ELR (cell line): ENCODE results near the gene CALML3.

Experiments
- DNase-seq: peaks from one replicate; pipeline ENCODE4 v3.0.0-alpha.2; 2015; ENCODE audit warnings: low read depth

CALML3 gene

DNA sequence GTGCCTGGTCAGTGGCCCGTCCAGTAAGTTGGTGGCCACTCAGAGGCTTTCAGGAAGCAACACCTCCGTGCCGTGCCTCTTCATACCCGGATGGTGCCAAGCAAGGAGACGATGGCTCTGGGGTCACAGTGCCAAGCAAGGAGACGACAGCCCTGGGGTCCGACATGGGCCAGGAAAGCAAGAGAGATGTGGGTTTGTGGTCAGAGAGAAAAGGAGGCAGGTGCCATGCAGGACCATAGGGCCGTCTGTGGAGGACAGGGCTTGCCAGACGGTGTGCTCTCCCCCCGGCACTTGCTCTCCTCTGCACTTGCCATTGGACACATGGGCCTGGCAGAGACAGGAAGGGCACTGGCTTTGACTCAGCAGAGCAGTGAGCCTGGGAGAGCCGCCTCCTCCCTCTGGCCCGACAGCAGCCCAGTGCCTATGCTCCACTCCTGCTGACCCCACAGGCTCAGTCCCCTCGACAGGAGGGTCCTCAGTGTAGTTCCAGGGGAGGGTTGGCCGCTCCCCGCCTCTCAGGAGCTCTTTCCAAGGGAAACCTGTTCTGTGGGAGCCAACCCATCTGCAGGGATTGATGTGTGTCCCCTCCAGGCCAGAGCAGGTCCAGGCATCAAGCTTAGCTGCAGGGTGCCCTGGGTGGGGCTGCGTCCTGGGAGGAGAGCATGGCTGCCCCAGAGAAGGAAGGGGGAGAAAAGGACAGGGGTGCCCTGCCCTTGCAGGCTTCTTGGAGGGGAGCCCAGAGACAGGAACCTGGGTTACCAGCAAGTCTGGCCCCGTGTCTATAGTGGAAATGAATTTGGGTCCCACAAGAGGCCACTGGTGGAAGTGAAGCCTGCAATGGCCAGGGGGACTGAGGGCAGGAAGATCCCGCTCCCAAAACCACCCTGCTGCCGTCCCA lies 17.8 kb upstream of the CALML3 start:
- DNase-seq = no peak

DNA sequence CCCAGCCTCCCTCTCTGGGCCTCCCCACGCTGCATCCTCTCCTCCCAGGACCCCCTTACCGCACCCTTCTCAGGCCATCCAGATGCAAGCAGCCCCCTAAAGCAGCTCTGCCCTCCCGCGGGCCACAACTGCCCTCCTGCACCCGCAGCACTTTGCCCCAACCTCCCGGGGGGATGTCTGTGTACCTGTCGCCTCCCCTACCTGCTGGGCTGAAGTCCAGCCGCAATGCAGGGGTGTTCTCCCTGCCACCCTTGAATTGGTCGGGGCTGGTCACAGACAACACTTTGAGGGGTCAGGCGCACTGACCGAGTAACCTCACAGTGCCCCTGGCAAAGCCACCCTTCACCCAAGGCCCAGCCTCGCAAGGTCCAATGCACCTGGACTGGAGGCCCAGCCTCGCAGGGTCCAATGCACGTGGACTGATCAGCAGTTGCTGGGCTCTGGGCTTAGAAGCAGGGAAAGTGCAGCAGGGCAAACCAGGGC lies 17.1 kb upstream of the CALML3 start:
- DNase-seq = no peak

DNA sequence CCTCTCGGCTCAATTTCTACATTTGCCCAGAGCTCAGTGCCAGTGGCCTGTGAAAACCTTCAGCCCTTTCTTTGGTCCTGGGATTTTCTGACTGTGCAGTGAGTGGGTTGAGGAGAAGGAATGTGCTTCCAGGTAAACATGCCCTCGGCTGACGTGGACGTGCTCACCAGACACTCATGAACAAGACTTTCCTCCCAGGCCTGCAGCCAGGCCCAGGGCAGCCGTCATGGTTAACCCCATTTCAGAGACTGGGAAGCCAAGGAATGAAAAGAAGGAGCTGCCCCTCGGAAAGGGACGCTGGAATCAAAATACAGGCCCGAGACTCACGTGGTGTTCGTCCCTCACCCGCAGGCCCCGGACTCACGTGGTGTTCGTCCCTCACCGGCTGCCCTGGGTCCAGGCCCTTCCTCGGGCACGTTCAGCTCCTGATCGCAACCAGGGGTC lies 16.6 kb upstream of the CALML3 start:
- no peak for DNase-seq

DNA sequence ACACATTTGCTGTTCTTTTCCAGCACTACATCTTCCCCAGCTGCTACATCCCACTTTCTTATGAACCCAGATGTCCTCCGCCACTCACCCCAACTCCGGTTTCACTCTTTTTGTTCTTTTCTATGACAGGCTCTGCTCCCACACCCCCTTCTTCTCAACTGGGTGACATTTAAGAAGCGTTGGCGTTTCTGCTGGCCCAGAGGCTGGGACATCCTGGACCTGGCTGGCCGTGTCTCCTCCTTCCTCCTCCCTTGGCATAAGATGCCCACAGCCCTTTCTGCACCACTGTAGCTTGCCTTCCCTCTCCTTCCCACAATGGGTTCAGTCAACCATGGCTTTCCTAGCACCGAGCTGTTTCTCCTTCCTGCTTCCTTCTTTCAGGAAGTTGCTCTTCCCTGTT lies 16.0 kb upstream of the CALML3 start:
- DNase-seq = no peak

DNA sequence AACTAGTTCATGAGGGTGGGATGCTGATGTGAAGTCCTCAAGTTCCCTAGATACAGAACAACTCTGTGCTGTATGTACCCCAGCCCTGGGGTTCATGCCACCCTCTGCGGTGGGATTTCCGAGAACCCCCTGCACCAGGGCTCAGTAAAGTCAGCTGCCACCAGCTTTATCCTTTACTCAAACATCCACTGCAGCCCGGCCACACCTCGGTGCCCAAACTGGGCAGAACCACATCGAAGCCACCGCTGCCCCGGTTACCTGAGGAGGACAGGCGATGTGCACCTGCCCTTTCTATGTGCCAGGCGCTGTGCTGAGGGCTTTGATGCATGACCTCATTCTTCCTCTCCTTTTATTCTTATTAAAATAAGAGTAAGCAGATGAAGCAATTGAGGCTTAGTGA lies 15.5 kb upstream of the CALML3 start:
- no peak for DNase-seq

DNA sequence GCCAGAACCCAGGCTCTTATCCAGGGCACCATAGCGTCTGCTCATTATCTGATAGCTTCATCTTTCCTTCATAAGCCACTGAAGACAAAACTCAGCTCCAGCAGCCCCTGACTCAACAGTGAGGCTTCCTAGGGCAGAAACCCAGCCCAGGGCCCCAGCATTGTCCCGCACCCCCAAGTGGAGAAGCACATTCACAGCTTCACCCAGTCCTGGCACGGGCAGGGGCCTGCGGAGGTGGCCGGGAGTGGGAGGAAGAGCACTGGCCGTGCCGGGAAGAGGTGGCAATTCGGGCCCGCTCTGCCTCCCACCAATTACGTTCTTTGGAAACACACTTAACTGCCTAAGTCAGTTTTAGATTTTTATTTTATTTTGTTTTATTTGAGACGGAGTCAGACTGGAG lies 15.1 kb upstream of the CALML3 start:
- no peak for DNase-seq

DNA sequence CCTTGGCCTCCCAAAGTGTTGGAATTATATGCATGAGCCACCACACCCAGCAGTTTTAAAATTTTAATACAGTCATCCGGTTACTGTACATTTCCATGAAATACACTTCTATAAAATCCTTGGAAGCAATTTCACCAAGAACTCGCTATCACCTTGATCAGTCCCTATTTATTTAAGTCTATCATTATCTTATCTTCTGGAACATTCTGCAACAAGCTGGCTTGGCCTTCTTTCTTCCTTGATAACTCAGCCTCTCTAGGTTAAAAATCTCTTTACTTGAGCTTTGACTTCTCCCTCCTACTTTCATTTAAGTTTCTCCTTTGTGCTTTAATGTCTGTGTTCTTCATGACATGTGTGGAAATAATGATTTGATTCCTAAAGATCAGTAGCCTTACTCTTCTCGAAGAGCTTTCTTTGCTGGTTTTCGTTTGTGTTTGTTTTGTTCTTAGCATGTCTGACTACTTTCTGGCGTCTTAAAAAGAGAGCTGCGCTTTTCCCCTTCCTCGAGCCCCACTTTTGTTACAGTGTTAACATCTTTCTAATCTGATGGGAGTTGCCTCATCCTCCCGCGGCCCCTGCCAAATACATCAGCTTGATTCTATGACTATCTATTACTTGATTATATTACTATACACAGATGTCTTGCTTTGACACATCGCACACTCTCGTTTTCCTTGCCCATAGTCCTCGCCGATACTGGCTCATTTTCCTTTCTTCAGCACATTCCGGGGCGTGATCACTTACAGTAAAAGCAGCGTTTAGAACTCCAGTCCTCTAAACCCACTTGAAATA lies 14.3 kb upstream of the CALML3 start:
- DNase-seq = no peak

DNA sequence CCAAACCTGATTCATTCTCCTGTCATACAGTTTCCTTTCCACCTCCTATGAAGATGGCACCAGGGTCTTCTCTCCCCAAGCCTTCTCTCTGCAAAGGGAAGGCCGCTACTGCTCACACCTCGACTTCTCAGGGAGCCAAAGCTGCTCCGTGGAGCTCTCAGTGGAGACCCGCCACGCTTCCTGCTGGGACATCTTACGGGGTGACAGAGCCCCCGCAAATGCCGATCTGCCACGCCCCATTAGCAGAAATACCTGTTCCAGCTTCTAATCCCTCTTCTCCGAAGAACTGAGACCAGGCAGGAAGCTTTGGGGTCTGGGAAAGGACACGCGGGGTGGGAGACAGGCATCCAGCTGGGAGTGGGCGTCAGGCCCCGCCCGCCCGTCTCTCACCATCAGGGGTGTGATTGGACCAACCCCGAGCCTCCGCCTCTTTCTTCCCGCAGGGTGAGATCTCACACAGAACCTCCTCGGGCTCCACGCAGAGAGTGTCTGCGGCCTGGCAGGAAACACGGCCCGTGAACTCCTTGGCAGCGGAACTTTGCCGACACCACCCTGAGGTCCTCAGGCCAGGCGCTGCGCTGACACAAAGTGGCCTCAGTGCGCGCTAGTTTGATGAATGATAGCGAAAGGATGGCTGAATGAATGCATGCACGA lies 13.4 kb upstream of the CALML3 start:
- DNase-seq = no peak

DNA sequence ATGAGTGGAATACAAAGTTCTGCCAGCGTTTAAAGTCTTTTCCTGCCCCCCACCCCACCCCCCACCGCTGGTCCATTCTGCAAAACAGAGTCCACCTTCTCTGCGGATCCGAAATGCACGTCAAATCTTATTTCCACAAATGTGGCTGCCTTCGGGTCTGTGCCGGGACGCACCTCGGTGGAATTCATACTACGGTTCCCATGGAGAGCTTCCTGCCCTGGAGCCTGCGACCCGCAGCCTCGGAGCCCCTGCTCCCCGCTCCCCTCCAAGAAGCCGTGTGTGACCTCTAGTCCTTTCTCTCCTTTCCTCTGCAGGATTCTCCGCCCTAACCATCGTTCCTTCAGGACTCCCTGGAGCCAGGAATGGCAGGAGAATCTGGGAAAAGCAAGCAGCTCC lies 12.9 kb upstream of the CALML3 start:
- no peak for DNase-seq

DNA sequence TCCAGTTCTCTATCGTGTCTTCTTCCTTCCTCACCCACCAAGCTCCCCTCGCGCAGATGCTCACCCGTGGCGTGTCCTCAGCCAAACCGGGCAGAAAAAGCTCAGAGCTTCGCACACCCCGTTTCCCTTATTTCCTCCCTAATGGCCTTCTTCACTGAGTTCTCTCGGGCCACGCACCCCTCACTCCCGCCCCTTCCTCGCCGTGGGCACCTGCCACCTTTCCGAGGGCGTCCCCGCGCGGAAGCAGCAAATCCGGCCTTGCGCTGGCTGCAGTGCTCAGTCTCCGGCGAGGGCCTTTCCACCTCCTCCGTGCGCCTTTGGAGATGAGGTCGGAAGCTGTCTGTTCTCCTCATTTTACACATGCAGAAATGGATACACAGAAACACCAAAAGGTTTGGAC lies 12.4 kb upstream of the CALML3 start:
- no peak for DNase-seq

DNA sequence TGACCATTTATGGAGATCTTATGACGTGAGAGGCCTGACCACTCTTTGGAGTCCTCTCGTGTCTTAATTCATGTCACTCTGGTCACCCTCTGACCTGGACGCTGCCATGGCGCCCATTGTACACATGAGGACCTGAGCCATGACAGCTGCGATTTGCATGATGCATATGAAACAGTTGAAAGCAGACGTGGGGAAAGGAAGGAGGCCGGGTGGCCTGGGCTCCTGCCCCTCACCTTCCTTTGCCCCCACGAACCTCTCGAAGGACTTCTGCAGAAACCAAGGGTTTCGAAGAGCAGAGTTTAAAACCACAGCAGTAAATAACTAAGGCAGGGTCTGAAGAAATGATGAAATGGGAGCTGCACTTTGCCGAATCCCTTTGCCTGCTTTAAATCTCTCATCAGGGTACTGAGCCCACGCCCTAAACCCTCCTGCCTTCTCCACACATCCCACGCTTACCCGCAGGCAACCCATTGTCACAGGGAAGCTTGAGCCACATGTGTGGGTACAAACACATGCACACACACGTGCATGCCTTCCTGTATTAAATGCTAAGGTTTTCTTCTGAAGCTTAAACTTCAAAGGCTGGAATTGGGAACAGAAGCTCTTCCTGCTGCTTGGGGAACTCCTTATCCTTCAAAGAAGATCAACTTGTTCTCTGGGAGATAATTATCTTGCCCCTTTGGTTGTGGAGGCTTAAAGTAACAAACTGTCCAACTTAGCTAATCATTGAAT lies 11.7 kb upstream of the CALML3 start:
- DNase-seq = no peak

DNA sequence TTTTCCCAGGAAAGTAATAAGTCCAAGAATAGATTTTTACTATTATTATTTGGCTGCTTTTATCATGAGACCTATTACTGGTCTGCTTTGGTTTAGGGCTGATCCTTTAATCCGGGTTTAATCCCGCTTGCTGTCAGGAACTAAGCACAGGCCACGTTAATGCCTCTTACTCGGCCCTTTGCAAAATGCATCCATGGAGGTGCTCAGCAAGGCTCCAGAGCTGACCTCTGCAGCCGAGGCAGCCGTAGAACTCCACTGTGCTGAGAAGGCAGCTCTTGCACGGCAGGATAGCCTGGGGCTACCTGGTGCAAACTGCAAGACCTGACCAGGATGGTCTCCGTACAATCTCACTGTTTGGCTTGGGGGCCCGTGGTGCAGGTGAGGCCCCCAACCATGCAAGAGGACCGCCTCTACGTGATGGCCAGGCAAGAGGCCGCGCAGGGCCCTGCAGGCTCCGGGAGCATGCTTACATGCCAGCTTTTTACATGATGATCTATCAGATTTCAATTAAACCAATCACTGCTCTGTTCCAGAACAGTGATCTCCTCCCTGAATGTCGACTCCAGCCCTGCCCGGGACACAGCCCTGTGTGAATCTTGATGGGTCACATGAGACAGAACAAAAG lies 10.4 kb upstream of the CALML3 start:
- DNase-seq = no peak

DNA sequence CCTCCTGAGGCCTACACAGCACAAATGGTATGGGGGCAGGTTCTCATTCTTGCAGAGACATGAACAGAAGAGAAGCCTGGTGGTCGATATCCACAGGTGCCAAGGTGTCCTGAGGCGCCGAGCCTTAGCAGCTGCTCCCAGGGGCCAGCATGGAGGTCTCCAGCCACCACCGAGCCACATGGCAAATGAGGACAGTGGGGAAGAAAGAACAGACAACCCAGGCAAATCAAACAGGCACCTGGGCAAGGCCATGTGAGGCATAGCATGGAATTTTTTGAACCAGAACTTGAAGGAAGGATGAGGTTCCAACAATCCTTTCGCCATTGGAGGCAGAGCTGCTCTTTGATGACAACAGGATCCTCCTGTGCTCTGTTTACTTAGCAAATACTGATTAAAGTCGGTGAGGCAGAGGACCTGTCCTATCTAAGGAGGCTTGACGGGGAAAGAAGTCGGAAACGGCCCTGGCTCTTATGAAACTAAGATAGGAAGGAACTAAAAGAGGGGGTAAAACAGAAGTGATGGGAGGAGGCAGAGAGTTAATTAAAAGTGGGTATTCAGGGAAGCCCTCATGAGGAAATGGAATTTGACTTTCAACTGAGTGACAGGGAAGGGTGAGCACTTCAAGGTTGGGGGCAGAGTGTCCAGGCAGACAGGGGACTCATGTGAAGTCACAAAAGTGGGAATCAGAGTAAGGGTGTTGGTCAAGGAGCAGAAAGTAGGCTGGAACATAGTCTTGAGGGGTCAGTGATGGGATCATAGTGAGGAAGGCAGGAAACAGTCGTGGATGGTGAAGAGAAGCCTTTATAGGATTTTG lies 8.6 kb upstream of the CALML3 start:
- no peak for DNase-seq

DNA sequence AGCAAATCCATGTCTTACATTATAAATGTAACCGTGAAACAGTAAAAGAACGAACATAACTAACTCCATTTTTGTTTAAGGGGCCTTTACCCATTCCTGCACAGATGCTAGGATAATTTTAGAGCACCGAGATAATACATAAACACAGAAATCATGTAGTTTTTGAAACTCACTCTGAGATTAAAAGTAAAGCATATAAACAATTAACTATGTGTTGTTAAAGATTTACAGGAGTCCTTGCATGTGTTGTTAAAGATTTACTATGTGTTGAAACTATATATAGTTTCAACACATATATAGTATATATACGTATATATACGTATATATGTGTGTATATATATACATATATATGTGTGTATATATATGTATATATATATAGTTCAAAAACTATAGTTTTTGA lies 7.2 kb upstream of the CALML3 start:
- DNase-seq = no peak

DNA sequence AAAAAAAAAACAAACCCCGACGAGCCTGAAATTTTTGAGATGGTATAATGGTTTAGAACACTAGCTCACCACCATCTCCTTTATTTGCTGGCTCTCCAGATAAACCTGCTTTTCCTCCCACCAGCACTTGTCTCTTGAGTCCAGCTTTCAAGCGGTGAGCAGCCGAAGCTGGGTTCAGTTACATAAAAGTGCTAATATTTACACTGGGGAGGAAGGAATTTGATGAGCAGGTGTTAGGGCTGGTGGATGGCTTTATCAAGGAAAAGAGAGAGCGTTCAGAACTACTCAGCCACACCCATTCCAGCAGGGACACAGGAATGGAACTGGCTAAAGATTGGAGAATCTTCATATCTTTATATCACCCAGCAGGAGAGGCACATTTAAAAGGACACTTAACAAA lies 6.6 kb upstream of the CALML3 start:
- DNase-seq = no peak

DNA sequence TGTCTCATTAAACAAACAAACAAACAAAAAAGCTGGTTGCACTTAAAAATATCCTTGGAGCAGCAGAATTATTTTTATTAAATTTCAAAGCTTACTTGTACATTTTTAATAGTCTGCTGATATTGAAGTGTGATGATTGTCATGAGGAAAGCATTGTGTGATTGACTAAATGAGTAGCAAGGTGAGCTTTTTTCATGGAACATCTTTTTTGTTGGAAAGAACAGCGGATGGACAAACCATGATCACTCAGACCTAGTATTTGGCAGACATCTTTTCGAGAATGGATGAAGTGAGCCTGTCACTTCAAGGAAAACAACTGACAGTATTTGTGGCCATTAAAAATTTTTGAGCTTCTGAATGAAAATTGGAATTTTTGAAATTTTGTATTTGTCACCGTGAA lies 5.7 kb upstream of the CALML3 start:
- no peak for DNase-seq

DNA sequence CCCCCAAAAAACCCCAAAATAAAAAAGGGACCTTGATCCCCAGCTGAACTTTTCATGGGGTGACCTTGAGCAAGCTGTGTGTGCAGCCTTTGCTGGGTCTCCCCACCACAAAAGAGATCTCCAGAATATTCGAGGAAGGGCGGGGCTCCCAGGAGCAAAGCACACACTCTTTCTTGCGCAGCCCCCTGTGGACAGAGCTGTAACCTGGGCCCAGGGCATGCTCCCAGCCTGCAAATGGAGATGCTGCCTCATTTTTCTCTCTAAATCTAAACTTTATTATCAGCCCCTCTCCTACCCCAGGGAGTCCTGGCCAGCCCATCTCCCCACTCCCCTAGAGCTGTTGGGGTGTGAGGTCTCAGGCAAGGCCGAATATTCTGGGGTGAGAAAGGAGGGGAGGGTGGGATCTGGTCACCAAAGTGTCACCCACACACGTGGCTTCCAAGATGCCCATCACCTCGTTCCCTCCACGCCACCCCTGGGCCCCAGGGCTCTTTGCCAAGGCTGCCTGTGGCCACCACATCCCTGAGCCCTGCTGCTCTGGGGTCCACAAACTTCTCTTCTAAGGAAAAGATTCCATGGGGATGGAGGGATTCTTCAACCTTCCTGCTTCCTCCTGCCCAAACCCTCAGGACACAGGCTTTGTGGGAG lies 1.7 kb upstream of the CALML3 start:
- DNase-seq = no peak

DNA sequence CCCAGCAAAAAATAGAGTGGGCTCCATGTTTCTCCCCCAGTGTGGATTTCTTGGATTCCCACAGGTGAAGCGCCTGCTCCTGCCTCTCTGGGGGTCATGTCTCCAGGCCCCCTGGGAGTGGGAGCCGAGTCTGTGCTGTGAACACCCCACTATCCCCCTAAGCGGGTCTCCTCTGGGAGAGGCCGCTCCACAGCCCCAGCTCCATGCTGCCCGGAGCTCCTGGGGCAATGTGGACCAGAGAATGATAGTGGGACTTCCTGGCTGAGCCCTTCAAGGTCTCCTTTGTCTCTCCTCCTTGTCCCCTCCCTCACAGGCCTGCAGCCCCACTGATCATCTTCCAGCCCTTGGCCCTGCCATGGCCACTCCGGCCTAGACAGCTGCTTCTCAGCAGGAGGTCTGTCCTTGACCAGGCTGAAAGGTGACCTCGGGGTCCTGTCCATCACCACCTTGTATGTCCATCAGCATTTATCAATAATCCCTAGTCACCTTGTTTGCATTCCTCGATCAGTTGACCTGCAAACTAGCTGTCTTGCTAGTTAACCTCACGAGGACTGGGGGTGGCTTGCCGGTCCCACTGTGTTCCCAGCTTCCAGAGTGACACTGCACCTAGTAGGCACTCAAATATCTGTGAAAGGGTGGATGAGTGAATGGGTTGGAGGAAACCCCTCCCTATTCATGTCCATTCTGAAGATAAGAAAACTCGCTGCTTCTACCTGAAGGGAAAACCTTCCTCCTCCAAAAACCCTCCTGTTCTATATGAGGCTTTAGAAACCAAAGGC lies 776 bp upstream of the CALML3 start:
- DNase-seq = no peak
